Activated CD4-positive, alpha-beta T cell treated with anti-CD3 and anti-CD28 coated beads for 36 hours (primary cell): ENCODE measurements around the gene WDR20. TPM values are rescaled to one million over a fixed set of nuclear protein-coding genes. Genes with fewer than 3 reads are reported as not detected.

ENCODE experiments used
- ATAC-seq: fragments of 200-7000 bp; cut with Tn5 transposase; one replicate; pipeline ENCODE4 v1.10.0; 2021; ENCODE audit warnings: mild to moderate bottlenecking, moderate library complexity
- CTCF ChIA-PET: fragments of 350-600 bp; sonication (Branson Sonifier 250); formaldehyde crosslinking; loops from one replicate; lab custom pipeline; 2021; ENCODE audit warnings: antibody characterized with exemption; lab: Charles Lee
- POLR2A ChIA-PET: fragments of 350-600 bp; sonication (Branson Sonifier 250); formaldehyde crosslinking; loops from one replicate; lab custom pipeline; 2021; ENCODE audit warnings: antibody characterized with exemption, inconsistent platforms; lab: Charles Lee
- DNase-seq: peaks from one replicate; pipeline ENCODE4 v3.0.0-alpha.2; 2020
- H3K27ac Mint-ChIP-seq: one replicate; pipeline ENCODE4 v1.8.0; 2021; ENCODE audit warnings: mixed read lengths
- H3K27me3 Mint-ChIP-seq: one replicate; pipeline ENCODE4 v1.8.0; 2021; ENCODE audit warnings: mixed read lengths
- H3K36me3 Mint-ChIP-seq: one replicate; pipeline ENCODE4 v1.8.0; 2021; ENCODE audit warnings: low read depth, mixed read lengths
- H3K4me1 Mint-ChIP-seq: one replicate; pipeline ENCODE4 v1.8.0; 2021; ENCODE audit warnings: mixed read lengths
- H3K4me3 Mint-ChIP-seq: one replicate; pipeline ENCODE4 v1.8.0; 2021; ENCODE audit warnings: mild to moderate bottlenecking, moderate library complexity, mixed read lengths
- H3K9me3 Mint-ChIP-seq: one replicate; pipeline ENCODE4 v1.8.0; 2021; ENCODE audit warnings: low read depth, mixed read lengths
- intact Hi-C, 2 experiments: fragments of 100-400 bp; cut with DNase I in 1 of 2; cut with micrococcal nuclease in 1 of 2; formaldehyde crosslinking; loops; one replicate each; pipeline versions ENCODE4 v1.14.2 to v1.15.1; 2022 to 2024; cut with DNase I, micrococcal nuclease
- total RNA-seq, 2 experiments: library from RNA; stranded (reverse); gene quantifications; one replicate each; pipeline ENCODE4 v1.2.3, GENCODE V29; 2021

WDR20 gene
- total RNA-seq, 2 experiments from 2014 or later: 18.2 to 24.8 TPM

DNA sequence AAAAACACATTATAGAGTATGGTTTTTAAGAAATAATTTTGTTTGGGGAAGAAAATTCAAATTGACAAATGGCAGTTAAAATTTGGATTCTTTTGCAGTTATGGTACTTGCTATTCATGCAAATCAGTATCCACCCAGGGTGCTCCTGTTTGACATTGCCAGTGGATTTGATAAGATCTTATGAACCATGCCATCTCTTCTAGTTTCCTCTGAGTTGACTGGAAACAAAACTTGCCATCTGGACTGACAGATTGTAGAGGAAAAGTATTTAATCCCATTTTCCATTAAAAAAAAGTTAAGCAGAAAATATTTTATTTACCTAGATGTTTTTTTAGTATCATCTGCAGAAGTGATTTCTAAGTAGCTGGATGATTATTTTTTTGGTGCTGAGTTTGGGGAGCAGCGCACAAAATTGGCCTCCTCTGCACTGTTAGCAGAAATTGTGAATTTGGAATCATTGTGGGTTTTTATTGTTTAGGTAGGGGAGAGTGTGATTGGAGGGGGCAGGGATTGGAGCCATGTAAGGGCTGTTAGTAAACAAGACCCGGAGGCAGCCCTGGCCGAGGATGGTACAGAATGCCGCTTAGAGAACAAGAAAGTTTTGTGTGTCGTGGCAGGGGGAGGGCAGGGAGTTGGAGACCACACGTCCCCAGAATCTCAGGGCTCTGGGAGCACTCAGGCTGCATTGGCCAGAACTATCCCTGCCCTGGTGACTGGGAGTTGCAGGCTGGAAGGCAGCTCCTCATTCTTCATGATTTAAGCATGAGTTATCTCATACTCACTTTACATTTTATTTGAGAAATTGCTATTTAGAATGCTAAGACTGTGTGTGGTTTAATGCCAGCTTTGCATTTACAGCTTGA, 56.6 kb downstream of the WDR20 start:
- intact Hi-C loops: no loop called here
- H3K27ac Mint-ChIP-seq: no peak overlapping the region
- DNase-seq: no peak
- POLR2A ChIA-PET: no interaction called here
- no peak for ATAC-seq
- H3K4me3 Mint-ChIP-seq: no peak overlapping the region
- no peaks in the 10 kb centered on the region for H3K9me3 Mint-ChIP-seq
- CTCF ChIA-PET: interaction anchor here (0.9 kb wide), 1 partner anchor 19 kb away, joined by 4 read pairs; no protein-coding TSS in a partner anchor
- peaks cover 54% of the 10 kb centered on the region for H3K4me1 Mint-ChIP-seq
- peaks cover 27% of the 10 kb centered on the region for H3K36me3 Mint-ChIP-seq
- H3K27me3 Mint-ChIP-seq: no peaks in the 10 kb centered on the region

DNA sequence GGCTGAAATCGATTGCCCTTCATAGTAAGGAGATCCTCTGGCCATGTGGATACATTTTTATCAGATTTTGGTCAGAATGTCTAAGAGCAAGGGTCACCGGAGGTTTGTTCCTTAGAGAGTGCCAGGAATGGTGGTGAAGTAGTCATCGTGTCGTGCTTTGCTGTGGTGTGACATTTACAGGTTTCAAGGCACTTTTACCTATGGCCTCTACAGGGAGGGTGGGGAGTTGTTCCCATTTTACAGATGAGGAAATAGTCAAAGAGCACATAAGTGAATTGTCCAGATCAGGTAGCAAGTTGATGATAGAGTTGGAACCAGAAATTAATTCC, 57.2 kb downstream of the WDR20 start:
- ATAC-seq (no peak), DNase-seq (no peak)
- Mint-ChIP-seq H3K36me3 (peaks cover 27% of the 10 kb centered on the region), H3K9me3 (no peaks in the 10 kb centered on the region), H3K4me1 (peaks cover 56% of the 10 kb centered on the region), H3K27me3 (no peaks in the 10 kb centered on the region), H3K27ac (no peak overlapping the region), H3K4me3 (no peak overlapping the region)
- intact Hi-C loops: no loop called here
- ChIA-PET POLR2A (no interaction called here), CTCF (interaction anchor here (0.9 kb wide), 1 partner anchor 19 kb away, joined by 4 read pairs; no protein-coding TSS in a partner anchor)

DNA sequence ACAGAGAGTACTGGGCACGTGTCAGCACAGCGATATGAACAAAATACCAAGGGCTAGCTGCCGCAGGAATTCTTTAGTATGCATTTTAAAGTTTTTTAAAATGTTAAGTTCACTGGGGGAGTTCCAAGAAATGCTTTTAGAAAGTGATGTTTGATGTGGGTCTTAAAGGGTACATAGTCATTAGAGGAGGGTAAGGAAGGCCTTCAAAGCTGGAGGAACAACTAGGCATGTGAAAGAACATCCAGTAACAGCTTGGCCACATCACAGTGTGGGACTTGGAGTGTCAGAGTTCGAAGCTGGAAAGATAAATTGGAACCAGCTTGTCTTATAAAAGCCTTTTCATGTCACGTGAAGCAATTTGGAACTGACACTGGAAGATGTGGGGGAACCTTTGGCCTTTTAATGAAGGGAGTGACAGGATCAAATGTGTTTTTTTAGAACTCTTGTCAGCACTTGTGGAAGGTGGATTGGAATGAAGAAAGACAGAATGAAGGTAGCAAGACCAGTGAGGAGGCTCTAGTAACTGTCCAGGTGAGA, 57.7 kb downstream of the WDR20 start:
- CTCF ChIA-PET: interaction anchor here (0.6 to 0.9 kb wide), 3 partner anchors 20 to 412 kb away, joined by 3 to 4 read pairs (median 4); no protein-coding TSS in a partner anchor
- H3K36me3 Mint-ChIP-seq: peaks cover 27% of the 10 kb centered on the region
- H3K4me3 Mint-ChIP-seq: no peak overlapping the region
- H3K9me3 Mint-ChIP-seq: no peaks in the 10 kb centered on the region
- H3K4me1 Mint-ChIP-seq: peaks cover 59% of the 10 kb centered on the region
- H3K27ac Mint-ChIP-seq: no peak overlapping the region
- ATAC-seq (no peak), DNase-seq (no peak)
- POLR2A ChIA-PET: no interaction called here
- no peaks in the 10 kb centered on the region for H3K27me3 Mint-ChIP-seq
- intact Hi-C loops: no loop called here

DNA sequence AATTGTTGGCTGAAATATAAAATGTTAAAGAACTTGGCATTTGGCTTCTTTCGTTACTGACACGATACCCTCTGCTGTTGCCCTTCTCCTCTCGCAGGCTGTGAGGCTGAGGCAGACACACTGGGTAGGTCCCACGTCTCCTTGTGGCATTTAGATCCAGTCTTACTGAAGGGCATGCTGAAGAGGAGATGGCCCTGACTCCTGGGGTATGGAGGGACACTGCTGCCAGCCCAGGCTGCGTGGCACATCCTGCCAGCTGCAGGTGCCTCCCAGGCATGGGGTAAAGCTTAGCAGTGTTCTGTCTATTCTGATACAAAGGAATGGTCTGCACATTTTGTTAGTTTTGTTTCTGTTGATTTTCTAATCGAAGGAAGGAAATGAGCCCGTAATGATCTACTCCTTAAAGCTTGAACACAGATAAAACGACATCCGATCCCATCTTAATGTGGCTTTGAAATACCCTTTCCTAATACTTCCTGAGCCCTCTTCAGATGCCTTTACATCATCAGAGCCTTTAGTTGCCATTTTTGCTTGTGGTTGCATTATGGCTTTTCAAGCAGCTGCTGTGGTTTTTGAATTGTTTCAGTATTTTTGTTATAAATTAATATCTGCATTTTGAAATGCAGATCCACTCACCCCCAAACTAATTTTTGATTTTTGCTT, 61.1 kb downstream of the WDR20 start:
- H3K27ac Mint-ChIP-seq: peak overlapping the region; percentile 56
- DNase-seq (peak; percentile 24), ATAC-seq (peak; percentile 46)
- peaks cover 59% of the 10 kb centered on the region for H3K4me1 Mint-ChIP-seq
- POLR2A ChIA-PET: interaction anchor here (0.9 kb wide), 1 partner anchor 13 kb away, joined by 3 read pairs; no protein-coding TSS in a partner anchor
- no peaks in the 10 kb centered on the region for H3K9me3 Mint-ChIP-seq
- peaks cover 26% of the 10 kb centered on the region for H3K36me3 Mint-ChIP-seq
- no peaks in the 10 kb centered on the region for H3K27me3 Mint-ChIP-seq
- H3K4me3 Mint-ChIP-seq: peak overlapping the region; percentile 24
- intact Hi-C loops: loop anchor here (1.0 to 2.0 kb wide), 5 partner anchors 17 to 181 kb away; partner anchors contain the start of gene WDR20 (in 1 of the 2)
- CTCF ChIA-PET: interaction anchor here (0.6 kb wide), 1 partner anchor 9 kb away, joined by 3 read pairs; no protein-coding TSS in a partner anchor

DNA sequence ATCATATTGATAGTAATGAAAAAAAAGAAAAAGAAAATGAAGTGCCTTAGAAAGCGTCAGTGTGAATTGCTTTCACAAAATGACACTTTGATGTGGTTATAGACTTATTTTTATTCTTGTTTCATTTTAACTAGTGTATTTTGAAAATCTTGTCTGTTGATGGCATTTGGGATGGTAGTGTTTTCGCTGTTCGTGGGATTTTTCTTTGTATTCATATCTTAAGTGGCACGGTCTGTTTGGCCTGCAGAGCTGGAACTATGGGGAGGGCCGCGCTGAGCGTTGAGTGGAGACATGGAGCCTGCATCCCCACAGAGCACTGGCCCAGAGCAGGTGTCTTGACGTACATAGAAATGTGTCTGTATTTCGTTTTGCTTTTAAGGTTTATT, 61.6 kb downstream of the WDR20 start:
- Mint-ChIP-seq H3K27me3 (no peaks in the 10 kb centered on the region), H3K4me1 (peaks cover 57% of the 10 kb centered on the region), H3K9me3 (no peaks in the 10 kb centered on the region), H3K27ac (peak overlapping the region; percentile 18), H3K36me3 (peaks cover 24% of the 10 kb centered on the region), H3K4me3 (peak overlapping the region; percentile 24)
- ChIA-PET POLR2A (interaction anchor here (0.5 to 0.9 kb wide), 3 partner anchors 11 to 71 kb away, joined by 3 to 4 read pairs (median 3); no protein-coding TSS in a partner anchor), CTCF (interaction anchor here (0.7 kb wide), 1 partner anchor 402 kb away, joined by 3 read pairs; no protein-coding TSS in a partner anchor)
- intact Hi-C loops: loop anchor here (1.0 to 2.0 kb wide), 5 partner anchors 17 to 181 kb away; partner anchors contain the start of gene WDR20 (in 1 of the 2)
- DNase-seq (peak; percentile 51), ATAC-seq (peak; percentile 83)

GRCh38 chr14:102201776-102202175, 62.1 kb downstream of the WDR20 start:
- H3K4me3 Mint-ChIP-seq: no peak overlapping the region
- no peaks in the 10 kb centered on the region for H3K9me3 Mint-ChIP-seq
- ChIA-PET POLR2A (interaction anchor here (0.5 to 0.9 kb wide), 3 partner anchors 12 to 71 kb away, joined by 3 to 4 read pairs (median 3); no protein-coding TSS in a partner anchor), CTCF (interaction anchor here (0.7 kb wide), 2 partner anchors 51 to 402 kb away, joined by 3 read pairs; no protein-coding TSS in a partner anchor)
- ATAC-seq: no peak
- no peak for DNase-seq
- intact Hi-C loops: loop anchor here (1.0 to 2.0 kb wide), 5 partner anchors 17 to 181 kb away; partner anchors contain the start of gene WDR20 (in 1 of the 2)
- peaks cover 23% of the 10 kb centered on the region for H3K36me3 Mint-ChIP-seq
- H3K4me1 Mint-ChIP-seq: peaks cover 53% of the 10 kb centered on the region
- no peaks in the 10 kb centered on the region for H3K27me3 Mint-ChIP-seq
- H3K27ac Mint-ChIP-seq: peak overlapping the region; percentile 18

DNA sequence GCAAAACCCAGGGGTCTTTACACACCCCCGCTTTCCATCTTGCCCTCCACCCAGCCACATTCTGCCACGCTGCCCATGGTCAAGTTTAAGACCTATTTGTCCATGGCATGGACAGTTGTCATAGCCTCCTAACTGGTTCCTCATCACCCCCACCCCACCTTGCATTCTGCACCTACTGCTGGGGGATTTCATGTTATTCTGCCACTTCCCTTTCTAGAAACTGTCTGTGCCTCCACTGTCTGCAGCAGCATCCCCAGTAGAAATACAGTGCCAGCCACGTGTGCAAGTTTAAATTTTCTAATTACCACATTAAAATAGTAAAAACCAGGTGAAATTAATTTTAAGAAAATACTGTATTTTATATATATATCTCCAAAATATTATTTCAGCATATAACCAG, 63.2 kb downstream of the WDR20 start:
- ChIA-PET POLR2A (interaction anchor here (0.6 kb wide), 1 partner anchor 23 kb away, joined by 4 read pairs; no protein-coding TSS in a partner anchor), CTCF (no interaction called here)
- no peak overlapping the region for H3K4me3 Mint-ChIP-seq
- intact Hi-C loops: no loop called here
- H3K36me3 Mint-ChIP-seq: peaks cover 16% of the 10 kb centered on the region
- H3K4me1 Mint-ChIP-seq: peaks cover 42% of the 10 kb centered on the region
- DNase-seq (no peak), ATAC-seq (no peak)
- no peak overlapping the region for H3K27ac Mint-ChIP-seq
- H3K27me3 Mint-ChIP-seq: no peaks in the 10 kb centered on the region
- H3K9me3 Mint-ChIP-seq: no peaks in the 10 kb centered on the region

- no peaks in the 10 kb centered on the region for H3K27me3 Mint-ChIP-seq
- H3K9me3 Mint-ChIP-seq: no peaks in the 10 kb centered on the region
- H3K36me3 Mint-ChIP-seq: peaks cover 16% of the 10 kb centered on the region
- H3K4me1 Mint-ChIP-seq: peaks cover 40% of the 10 kb centered on the region
- H3K4me3 Mint-ChIP-seq: no peak overlapping the region
- ChIA-PET POLR2A (interaction anchor here (0.6 kb wide), 1 partner anchor 23 kb away, joined by 4 read pairs; no protein-coding TSS in a partner anchor), CTCF (no interaction called here)
- no peak for DNase-seq
- ATAC-seq: no peak
- intact Hi-C loops: no loop called here
- no peak overlapping the region for H3K27ac Mint-ChIP-seq
Measured at GRCh38 chr14:102203382-102203781, 63.7 kb downstream of the WDR20 start.

DNA sequence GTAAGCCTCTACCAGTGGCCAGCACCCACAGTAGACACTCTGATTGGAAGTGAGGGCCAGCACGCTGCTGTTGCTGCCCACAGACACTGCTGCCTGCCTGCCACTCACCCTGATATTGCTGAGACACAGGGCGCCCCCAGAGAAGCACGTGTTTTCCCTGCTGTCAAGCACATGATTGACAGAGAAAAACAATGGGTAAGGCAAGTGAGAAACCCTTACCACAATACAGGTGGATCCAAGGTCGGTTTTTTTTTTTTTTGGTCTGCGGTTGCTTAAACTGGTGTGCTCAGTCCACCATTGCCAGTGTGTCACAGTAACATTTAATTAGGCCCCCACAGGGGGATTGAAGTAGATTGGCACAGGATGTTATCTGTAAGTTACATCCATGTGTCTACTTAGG, 65.9 kb downstream of the WDR20 start:
- Mint-ChIP-seq H3K4me3 (no peak overlapping the region), H3K27me3 (no peaks in the 10 kb centered on the region), H3K27ac (no peak overlapping the region), H3K4me1 (peaks cover 18% of the 10 kb centered on the region), H3K36me3 (peaks cover 10% of the 10 kb centered on the region), H3K9me3 (no peaks in the 10 kb centered on the region)
- ATAC-seq (no peak), DNase-seq (no peak)
- ChIA-PET CTCF (no interaction called here), POLR2A (no interaction called here)
- intact Hi-C loops: no loop called here

- no peak for DNase-seq
- Mint-ChIP-seq H3K36me3 (peaks cover 10% of the 10 kb centered on the region), H3K27ac (no peak overlapping the region), H3K27me3 (no peaks in the 10 kb centered on the region), H3K4me3 (no peak overlapping the region), H3K4me1 (peaks cover 5% of the 10 kb centered on the region), H3K9me3 (no peaks in the 10 kb centered on the region)
- ChIA-PET POLR2A (no interaction called here), CTCF (no interaction called here)
- intact Hi-C loops: no loop called here
- ATAC-seq: no peak
Measured at GRCh38 chr14:102206918-102207317, 67.2 kb downstream of the WDR20 start.

DNA sequence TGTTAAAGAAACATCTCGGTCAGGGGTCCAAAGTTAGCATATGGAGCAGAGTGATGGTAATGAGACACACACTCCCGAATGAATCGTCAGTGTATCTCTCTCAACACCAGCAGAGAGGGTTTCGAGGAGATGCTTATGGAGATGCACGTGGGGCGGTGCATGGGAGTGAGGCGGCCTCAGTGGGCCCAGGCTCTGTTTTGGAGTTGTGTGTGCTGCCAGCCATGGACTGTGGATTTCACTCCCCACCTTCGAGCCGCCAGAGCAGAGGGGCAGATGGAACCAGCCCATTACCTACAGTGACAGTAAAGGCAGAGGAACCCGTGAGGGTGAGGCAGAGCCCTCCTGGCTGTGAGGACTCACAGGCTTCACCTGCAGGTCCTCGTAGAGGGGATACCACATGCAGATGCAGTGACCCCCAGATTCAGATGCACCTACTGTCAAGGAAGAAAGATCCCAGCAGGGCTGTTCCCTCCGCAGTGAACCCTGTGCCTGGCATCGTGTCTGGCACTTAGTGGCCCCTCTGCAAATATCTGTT, 68.2 kb downstream of the WDR20 start:
- H3K27ac Mint-ChIP-seq: no peak overlapping the region
- peaks cover 2% of the 10 kb centered on the region for H3K4me1 Mint-ChIP-seq
- POLR2A ChIA-PET: no interaction called here
- H3K9me3 Mint-ChIP-seq: no peaks in the 10 kb centered on the region
- H3K27me3 Mint-ChIP-seq: no peaks in the 10 kb centered on the region
- peaks cover 10% of the 10 kb centered on the region for H3K36me3 Mint-ChIP-seq
- ATAC-seq (no peak), DNase-seq (no peak)
- intact Hi-C loops: no loop called here
- H3K4me3 Mint-ChIP-seq: no peak overlapping the region
- CTCF ChIA-PET: no interaction called here
